Dermis lymphatic vessel endothelial cell (primary cell): ENCODE measurements around the gene ZNF124. TPM values are rescaled to one million over a fixed set of nuclear protein-coding genes. Genes with fewer than 3 reads are reported as not detected.

ENCODE experiments used
- total RNA-seq: library from RNA; depleted of rRNA; stranded (reverse); fragments of >200 nt; gene quantifications from 2 replicates; pipeline ENCODE4 v1.2.1, GENCODE V29; 2014

The ZNF124 gene
- total RNA-seq, result 90.1 and 93.8 TPM in 2 replicates

DNA sequence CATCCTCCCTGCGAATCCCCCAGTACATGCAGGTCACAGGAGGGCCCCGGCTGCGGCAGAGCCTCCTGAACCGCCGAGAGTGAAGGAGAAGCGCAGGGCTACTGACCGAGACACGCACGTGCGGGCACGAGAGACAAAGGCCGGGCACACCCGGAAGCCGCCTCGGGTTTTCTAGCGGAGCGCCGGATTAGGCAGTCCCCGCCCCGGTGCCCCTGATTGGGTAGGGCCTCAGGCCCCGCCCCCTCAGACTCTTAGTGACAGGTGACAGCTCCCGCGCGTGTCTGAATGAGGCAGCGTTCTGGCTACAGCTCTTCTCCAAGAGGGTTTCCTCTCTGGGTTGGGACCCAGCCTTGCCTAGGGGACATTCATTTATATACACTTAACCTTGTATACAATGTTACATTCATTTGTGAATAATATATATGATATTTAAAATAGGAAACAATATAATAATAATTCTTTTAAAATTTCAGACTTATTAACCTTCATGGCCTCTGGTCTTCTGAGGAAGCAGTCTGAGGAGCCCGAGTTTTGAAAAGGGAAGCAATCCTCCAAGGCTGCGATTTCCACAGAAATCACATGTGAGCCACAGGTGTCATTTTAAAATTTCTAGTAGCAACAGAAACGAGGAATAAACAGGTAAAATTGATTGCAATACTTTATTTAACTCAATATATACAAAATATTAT is at the start of gene ZNF124:
Gene ZNF124 (minus strand): TSS at position 146 of the 689 bp plus-strand sequence. CDS start 143 bp downstream, at position 3.

Other genes with a start within 250 kb of the ZNF124 start
- 23.1 and 32.1 TPM in 2 replicates for gene AHCTF1, start 240.1 kb downstream of the ZNF124 start, total RNA-seq
- gene ZNF695, start 164.0 kb downstream of the ZNF124 start, total RNA-seq, result 1.1 and 1.5 TPM in 2 replicates
- gene ZNF670, start 93.2 kb downstream of the ZNF124 start, total RNA-seq, result 6.1 and 10.4 TPM in 2 replicates
- 11.8 and 17.3 TPM in 2 replicates for gene ZNF669, start 67.7 kb downstream of the ZNF124 start, total RNA-seq
- gene VN1R5, start 84.1 kb upstream of the ZNF124 start, total RNA-seq, result not detected in 2 replicates
- 20.4 and 22.8 TPM in 2 replicates for gene ZNF496, start 159.8 kb upstream of the ZNF124 start, total RNA-seq
- not detected in 2 replicates for gene NLRP3, start 244.2 kb upstream of the ZNF124 start, total RNA-seq